GM23338 (cell line): Measurements from ENCODE around the gene NCOR2. TPM values are rescaled to one million over a fixed set of nuclear protein-coding genes. Genes with fewer than 3 reads are reported as not detected.

ENCODE experiments used
- ATAC-seq: fragments of 200-7000 bp; cut with Tn5 transposase; 3 replicates; pipeline ENCODE4 v1.9.1; 2020
- DNase-seq: peaks from one replicate; pipeline ENCODE4 v3.0.0-alpha.2; 2015; ENCODE audit warnings: low spot score
- H2AFZ ChIP-seq: fragments of 200-600 bp; sonication (generic); 2 replicates; pipeline ENCODE4 v1.8.0; 2016; ENCODE audit warnings: antibody characterized with exemption, mild to moderate bottlenecking, moderate library complexity
- H3F3A ChIP-seq: fragments of 200-600 bp; sonication (generic); replicated peaks from 2 replicates; pipeline ENCODE4 v1.8.0; 2017; ENCODE audit warnings: antibody characterized with exemption, mixed run types, low read depth
- H3K27ac ChIP-seq: fragments of 200-600 bp; sonication (generic); 2 replicates; pipeline ENCODE4 v1.6.1; 2016; ENCODE audit warnings: low read depth
- H3K27me3 ChIP-seq: fragments of 200-600 bp; sonication (generic); 2 replicates; pipeline ENCODE4 v1.8.0; 2016; ENCODE audit warnings: mild to moderate bottlenecking, mixed run types, moderate library complexity; ENCODE audit not compliant: insufficient read depth
- H3K36me3 ChIP-seq: fragments of 200-600 bp; sonication (generic); 2 replicates; pipeline ENCODE4 v1.8.0; 2016; ENCODE audit warnings: mild to moderate bottlenecking; ENCODE audit not compliant: insufficient read depth
- H3K4me1 ChIP-seq: fragments of 200-600 bp; sonication (generic); 2 replicates; pipeline ENCODE4 v1.8.0; 2016; ENCODE audit warnings: mild to moderate bottlenecking, moderate library complexity; ENCODE audit not compliant: insufficient read depth
- H3K4me2 ChIP-seq: fragments of 200-600 bp; sonication (generic); 2 replicates; pipeline ENCODE4 v1.7.1; 2017; ENCODE audit warnings: mixed run types
- H3K4me3 ChIP-seq: fragments of 200-600 bp; sonication (generic); 2 replicates; pipeline ENCODE4 v1.6.1; 2016; ENCODE audit warnings: mixed run types
- H3K79me2 ChIP-seq: fragments of 200-600 bp; sonication (generic); replicated peaks from 2 replicates; pipeline ENCODE4 v1.8.0; 2017; ENCODE audit warnings: mild to moderate bottlenecking; ENCODE audit not compliant: insufficient read depth
- H3K9me2 ChIP-seq: fragments of 200-600 bp; sonication (generic); 2 replicates; pipeline ENCODE4 v1.8.0; 2017; ENCODE audit not compliant: insufficient read depth
- H4K20me1 ChIP-seq: fragments of 200-600 bp; sonication (generic); replicated peaks from 2 replicates; pipeline ENCODE4 v1.8.0; 2017; ENCODE audit warnings: mild to moderate bottlenecking; ENCODE audit not compliant: insufficient read depth
- H3K27ac Mint-ChIP-seq: 2 replicates; pipeline ENCODE4 v1.8.0; 2020; ENCODE audit warnings: inconsistent platforms, mild to moderate bottlenecking, moderate library complexity, mixed read lengths
- H3K27me3 Mint-ChIP-seq: 3 replicates; pipeline ENCODE4 v1.8.0; 2022; ENCODE audit warnings: low read depth, mild to moderate bottlenecking, moderate library complexity, mixed read lengths, inconsistent platforms; ENCODE audit not compliant: insufficient read depth, poor library complexity
- H3K36me3 Mint-ChIP-seq: 3 replicates; pipeline ENCODE4 v1.8.0; 2021; ENCODE audit warnings: low read depth, mild to moderate bottlenecking, inconsistent platforms, moderate library complexity, mixed read lengths
- H3K4me1 Mint-ChIP-seq: 3 replicates; pipeline ENCODE4 v1.8.0; 2020; ENCODE audit warnings: mild to moderate bottlenecking, inconsistent platforms, mixed read lengths
- H3K4me3 Mint-ChIP-seq: 3 replicates; pipeline ENCODE4 v1.8.0; 2021; ENCODE audit warnings: moderate library complexity, mild to moderate bottlenecking, inconsistent platforms, mixed read lengths
- H3K9me3 Mint-ChIP-seq: 3 replicates; pipeline ENCODE4 v1.8.0; 2020; ENCODE audit warnings: moderate library complexity, mild to moderate bottlenecking, inconsistent platforms, mixed read lengths
- EZH2phosphoT487 ChIP-seq: fragments of 200-600 bp; sonication (generic); IDR thresholded peaks from one replicate; pipeline ENCODE4 v1.8.1; 2018; ENCODE audit warnings: antibody characterized with exemption; ENCODE audit not compliant: unreplicated experiment
- JUNB ChIP-seq: IDR thresholded peaks from one replicate; pipeline ENCODE4 v1.6.1; 2016; ENCODE audit warnings: antibody characterized with exemption; ENCODE audit not compliant: unreplicated experiment
- NANOG ChIP-seq: IDR thresholded peaks from 2 replicates; pipeline ENCODE4 v1.6.1; 2016; ENCODE audit warnings: antibody characterized with exemption, borderline replicate concordance
- STAT1 ChIP-seq: IDR thresholded peaks from one replicate; pipeline ENCODE4 v1.6.1; 2016; ENCODE audit warnings: antibody characterized with exemption; ENCODE audit not compliant: unreplicated experiment
- ZNF114 ChIP-seq: fragments of 250-450 bp; sonication (Bioruptor Pico); IDR thresholded peaks from 2 replicates; pipeline ENCODE4 v1.5.0; 2020; ENCODE audit warnings: mild to moderate bottlenecking, moderate library complexity
- polyA plus RNA-seq: library from polyadenylated mRNA; unstranded; fragments of >200 nt; fragmentation: Nextera tagmentation; extraction: Ambion mirVana; gene quantifications from 2 replicates; pipeline ENCODE4 v1.2.1, GENCODE V29; 2016
- total RNA-seq: library from RNA; depleted of rRNA; stranded (reverse); fragments of >200 nt; shearing (Covaris generic); gene quantifications from 2 replicates; pipeline ENCODE4 v1.2.3, GENCODE V29; 2014
- TF ChIP-seq, protein P1 (sequence below): IDR thresholded peaks from one replicate; pipeline ENCODE4 v1.6.1; 2018; ENCODE audit warnings: antibody characterized with exemption; ENCODE audit not compliant: unreplicated experiment
- TF ChIP-seq, protein P2 (sequence below): IDR thresholded peaks from 2 replicates; pipeline ENCODE4 v1.6.1; 2016; ENCODE audit warnings: antibody characterized with exemption
- TF ChIP-seq, protein P3 (sequence below): fragments of 250-450 bp; sonication (Bioruptor Pico); IDR thresholded peaks from 2 replicates; pipeline ENCODE4 v1.5.0; 2020; ENCODE audit warnings: mild to moderate bottlenecking, moderate library complexity

NCOR2 gene
- total and polyA plus RNA-seq, 2 experiments from 2014 or later = 69.6 to 190 TPM

DNA sequence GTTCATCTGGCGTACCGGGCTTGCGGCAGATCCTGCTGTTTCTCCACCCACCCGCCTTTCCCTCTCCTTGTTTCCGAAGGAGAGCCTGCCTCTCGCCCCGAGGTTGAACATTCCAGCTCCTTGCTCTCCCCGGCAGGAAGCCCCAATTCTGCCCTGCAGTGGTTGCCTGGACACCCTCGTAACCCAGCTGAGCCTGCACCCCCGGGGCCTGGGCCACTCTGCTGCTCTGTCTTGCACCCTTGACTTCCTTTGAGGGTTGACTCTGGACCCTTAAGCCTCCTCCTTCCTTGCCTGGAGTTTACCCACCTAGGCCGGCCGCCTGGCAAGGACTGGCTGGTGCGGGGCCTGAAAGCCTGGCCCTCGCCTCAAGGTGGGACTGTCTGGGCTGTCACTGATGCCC is 25.8 kb upstream of the NCOR2 start:
- DNase-seq (no peak), ATAC-seq (no peak)
- no peaks in the 10 kb centered on the region for H3K27me3 ChIP-seq
- no peak overlapping the region for H3K4me3 Mint-ChIP-seq
- no peaks in the 10 kb centered on the region for H3K79me2 ChIP-seq
- H3K27me3 Mint-ChIP-seq = peaks cover 8% of the 10 kb centered on the region
- H3K36me3 ChIP-seq = no peaks in the 10 kb centered on the region
- H3K9me3 Mint-ChIP-seq = no peaks in the 10 kb centered on the region; the same call in 1 of the 3 replicates
- no peaks in the 10 kb centered on the region for H4K20me1 ChIP-seq
- no peaks in the 10 kb centered on the region for H3K36me3 Mint-ChIP-seq
- no peaks in the 10 kb centered on the region for H3F3A ChIP-seq
- no peaks in the 10 kb centered on the region for H3K9me2 ChIP-seq
- H3K4me1 ChIP-seq = no peaks in the 10 kb centered on the region
- H3K4me2 ChIP-seq = no peak overlapping the region
- 0 out of 3 replicates have a peak, but pooled peaks cover 2% of the 10 kb centered on the region for H3K4me1 Mint-ChIP-seq
- no peak overlapping the region for H3K27ac Mint-ChIP-seq
- no peak overlapping the region for H3K4me3 ChIP-seq
- no peak overlapping the region for H3K27ac ChIP-seq
- no peak overlapping the region; the same call in 1 of the 2 replicates for H2AFZ ChIP-seq
- no peak for TF ChIP-seq EZH2phosphoT487
- TF ChIP-seq JUNB = no peak

DNA sequence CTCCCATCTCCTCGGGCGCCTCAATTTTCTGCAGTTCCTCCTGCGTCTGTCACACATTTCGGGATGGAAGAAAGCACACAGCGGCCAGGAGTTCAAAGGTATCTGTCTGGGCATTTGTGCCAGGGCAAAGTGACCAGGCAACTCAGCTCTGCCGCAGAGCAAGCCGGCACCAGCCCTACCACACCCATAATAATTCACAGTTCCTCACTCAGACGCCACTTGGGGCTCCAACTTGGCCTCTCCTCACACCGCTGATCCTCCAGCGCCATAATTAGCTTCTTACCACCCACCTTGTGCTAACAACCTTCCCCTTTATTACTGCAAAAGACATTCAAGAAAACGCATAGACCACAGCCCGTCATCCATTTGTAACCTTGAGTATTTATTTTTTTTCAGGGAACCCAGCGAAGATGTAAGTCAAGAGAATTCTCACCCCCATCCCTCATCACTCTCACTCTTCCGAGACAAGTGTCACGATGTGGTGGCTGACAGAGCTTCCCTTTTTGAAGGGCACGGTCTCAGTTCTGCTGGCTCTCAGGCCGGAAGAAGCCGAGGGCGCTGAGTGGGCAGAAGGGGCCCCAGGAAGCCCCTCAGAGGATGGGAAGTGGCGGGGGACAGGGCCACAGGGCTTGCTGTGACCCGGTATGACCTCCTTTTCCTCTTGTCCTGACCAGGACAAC is 25.2 kb upstream of the NCOR2 start:
- no peak overlapping the region for H3K4me3 ChIP-seq
- DNase-seq (no peak), ATAC-seq (no peak)
- Mint-ChIP-seq H3K27ac (no peak overlapping the region), H3K4me3 (no peak overlapping the region), H3K36me3 (no peaks in the 10 kb centered on the region), H3K9me3 (no peaks in the 10 kb centered on the region; the same call in 1 of the 3 replicates), H3K27me3 (peaks cover 6% of the 10 kb centered on the region), H3K4me1 (0 out of 3 replicates have a peak, but pooled peaks cover 2% of the 10 kb centered on the region)
- H3F3A ChIP-seq = no peaks in the 10 kb centered on the region
- H3K79me2 ChIP-seq = no peaks in the 10 kb centered on the region
- no peaks in the 10 kb centered on the region for H4K20me1 ChIP-seq
- no peaks in the 10 kb centered on the region for H3K9me2 ChIP-seq
- no peak overlapping the region for H2AFZ ChIP-seq
- H3K27ac ChIP-seq = no peak overlapping the region
- no peaks in the 10 kb centered on the region for H3K27me3 ChIP-seq
- no peak overlapping the region for H3K4me2 ChIP-seq
- no peaks in the 10 kb centered on the region for H3K36me3 ChIP-seq
- H3K4me1 ChIP-seq = no peaks in the 10 kb centered on the region
- TF ChIP-seq STAT1 = no peak
- TF ChIP-seq, protein P1, sequence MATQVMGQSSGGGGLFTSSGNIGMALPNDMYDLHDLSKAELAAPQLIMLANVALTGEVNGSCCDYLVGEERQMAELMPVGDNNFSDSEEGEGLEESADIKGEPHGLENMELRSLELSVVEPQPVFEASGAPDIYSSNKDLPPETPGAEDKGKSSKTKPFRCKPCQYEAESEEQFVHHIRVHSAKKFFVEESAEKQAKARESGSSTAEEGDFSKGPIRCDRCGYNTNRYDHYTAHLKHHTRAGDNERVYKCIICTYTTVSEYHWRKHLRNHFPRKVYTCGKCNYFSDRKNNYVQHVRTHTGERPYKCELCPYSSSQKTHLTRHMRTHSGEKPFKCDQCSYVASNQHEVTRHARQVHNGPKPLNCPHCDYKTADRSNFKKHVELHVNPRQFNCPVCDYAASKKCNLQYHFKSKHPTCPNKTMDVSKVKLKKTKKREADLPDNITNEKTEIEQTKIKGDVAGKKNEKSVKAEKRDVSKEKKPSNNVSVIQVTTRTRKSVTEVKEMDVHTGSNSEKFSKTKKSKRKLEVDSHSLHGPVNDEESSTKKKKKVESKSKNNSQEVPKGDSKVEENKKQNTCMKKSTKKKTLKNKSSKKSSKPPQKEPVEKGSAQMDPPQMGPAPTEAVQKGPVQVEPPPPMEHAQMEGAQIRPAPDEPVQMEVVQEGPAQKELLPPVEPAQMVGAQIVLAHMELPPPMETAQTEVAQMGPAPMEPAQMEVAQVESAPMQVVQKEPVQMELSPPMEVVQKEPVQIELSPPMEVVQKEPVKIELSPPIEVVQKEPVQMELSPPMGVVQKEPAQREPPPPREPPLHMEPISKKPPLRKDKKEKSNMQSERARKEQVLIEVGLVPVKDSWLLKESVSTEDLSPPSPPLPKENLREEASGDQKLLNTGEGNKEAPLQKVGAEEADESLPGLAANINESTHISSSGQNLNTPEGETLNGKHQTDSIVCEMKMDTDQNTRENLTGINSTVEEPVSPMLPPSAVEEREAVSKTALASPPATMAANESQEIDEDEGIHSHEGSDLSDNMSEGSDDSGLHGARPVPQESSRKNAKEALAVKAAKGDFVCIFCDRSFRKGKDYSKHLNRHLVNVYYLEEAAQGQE = no peak
- TF ChIP-seq, protein P2, sequence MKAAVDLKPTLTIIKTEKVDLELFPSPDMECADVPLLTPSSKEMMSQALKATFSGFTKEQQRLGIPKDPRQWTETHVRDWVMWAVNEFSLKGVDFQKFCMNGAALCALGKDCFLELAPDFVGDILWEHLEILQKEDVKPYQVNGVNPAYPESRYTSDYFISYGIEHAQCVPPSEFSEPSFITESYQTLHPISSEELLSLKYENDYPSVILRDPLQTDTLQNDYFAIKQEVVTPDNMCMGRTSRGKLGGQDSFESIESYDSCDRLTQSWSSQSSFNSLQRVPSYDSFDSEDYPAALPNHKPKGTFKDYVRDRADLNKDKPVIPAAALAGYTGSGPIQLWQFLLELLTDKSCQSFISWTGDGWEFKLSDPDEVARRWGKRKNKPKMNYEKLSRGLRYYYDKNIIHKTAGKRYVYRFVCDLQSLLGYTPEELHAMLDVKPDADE = no peak
- TF ChIP-seq, protein P3, sequence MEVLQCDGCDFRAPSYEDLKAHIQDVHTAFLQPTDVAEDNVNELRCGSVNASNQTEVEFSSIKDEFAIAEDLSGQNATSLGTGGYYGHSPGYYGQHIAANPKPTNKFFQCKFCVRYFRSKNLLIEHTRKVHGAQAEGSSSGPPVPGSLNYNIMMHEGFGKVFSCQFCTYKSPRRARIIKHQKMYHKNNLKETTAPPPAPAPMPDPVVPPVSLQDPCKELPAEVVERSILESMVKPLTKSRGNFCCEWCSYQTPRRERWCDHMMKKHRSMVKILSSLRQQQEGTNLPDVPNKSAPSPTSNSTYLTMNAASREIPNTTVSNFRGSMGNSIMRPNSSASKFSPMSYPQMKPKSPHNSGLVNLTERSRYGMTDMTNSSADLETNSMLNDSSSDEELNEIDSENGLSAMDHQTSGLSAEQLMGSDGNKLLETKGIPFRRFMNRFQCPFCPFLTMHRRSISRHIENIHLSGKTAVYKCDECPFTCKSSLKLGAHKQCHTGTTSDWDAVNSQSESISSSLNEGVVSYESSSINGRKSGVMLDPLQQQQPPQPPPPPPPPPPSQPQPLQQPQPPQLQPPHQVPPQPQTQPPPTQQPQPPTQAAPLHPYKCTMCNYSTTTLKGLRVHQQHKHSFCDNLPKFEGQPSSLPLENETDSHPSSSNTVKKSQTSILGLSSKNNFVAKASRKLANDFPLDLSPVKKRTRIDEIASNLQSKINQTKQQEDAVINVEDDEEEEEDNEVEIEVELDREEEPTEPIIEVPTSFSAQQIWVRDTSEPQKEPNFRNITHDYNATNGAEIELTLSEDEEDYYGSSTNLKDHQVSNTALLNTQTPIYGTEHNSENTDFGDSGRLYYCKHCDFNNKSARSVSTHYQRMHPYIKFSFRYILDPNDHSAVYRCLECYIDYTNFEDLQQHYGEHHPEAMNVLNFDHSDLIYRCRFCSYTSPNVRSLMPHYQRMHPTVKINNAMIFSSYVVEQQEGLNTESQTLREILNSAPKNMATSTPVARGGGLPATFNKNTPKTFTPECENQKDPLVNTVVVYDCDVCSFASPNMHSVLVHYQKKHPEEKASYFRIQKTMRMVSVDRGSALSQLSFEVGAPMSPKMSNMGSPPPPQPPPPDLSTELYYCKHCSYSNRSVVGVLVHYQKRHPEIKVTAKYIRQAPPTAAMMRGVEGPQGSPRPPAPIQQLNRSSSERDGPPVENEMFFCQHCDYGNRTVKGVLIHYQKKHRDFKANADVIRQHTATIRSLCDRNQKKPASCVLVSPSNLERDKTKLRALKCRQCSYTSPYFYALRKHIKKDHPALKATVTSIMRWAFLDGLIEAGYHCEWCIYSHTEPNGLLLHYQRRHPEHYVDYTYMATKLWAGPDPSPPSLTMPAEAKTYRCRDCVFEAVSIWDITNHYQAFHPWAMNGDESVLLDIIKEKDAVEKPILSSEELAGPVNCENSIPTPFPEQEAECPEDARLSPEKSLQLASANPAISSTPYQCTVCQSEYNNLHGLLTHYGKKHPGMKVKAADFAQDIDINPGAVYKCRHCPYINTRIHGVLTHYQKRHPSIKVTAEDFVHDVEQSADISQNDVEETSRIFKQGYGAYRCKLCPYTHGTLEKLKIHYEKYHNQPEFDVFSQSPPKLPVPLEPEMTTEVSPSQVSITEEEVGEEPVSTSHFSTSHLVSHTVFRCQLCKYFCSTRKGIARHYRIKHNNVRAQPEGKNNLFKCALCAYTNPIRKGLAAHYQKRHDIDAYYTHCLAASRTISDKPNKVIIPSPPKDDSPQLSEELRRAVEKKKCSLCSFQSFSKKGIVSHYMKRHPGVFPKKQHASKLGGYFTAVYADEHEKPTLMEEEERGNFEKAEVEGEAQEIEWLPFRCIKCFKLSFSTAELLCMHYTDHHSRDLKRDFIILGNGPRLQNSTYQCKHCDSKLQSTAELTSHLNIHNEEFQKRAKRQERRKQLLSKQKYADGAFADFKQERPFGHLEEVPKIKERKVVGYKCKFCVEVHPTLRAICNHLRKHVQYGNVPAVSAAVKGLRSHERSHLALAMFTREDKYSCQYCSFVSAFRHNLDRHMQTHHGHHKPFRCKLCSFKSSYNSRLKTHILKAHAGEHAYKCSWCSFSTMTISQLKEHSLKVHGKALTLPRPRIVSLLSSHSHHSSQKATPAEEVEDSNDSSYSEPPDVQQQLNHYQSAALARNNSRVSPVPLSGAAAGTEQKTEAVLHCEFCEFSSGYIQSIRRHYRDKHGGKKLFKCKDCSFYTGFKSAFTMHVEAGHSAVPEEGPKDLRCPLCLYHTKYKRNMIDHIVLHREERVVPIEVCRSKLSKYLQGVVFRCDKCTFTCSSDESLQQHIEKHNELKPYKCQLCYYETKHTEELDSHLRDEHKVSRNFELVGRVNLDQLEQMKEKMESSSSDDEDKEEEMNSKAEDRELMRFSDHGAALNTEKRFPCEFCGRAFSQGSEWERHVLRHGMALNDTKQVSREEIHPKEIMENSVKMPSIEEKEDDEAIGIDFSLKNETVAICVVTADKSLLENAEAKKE (CRISPR knock-in tag) = no peak
- no peak for TF ChIP-seq NANOG
- TF ChIP-seq ZNF114 (CRISPR knock-in tag) = no peak
